Left lung (tissue), 10 donors: ENCODE measurements around the gene PTK6. TPM values are rescaled to one million over a fixed set of nuclear protein-coding genes. Genes with fewer than 3 reads are reported as not detected.

Source experiments
- ATAC-seq: fragments of 200-7000 bp; cut with Tn5 transposase; one replicate; pipeline ENCODE4 v1.9.1; 2020; ENCODE audit warnings: moderate library complexity
- DNase-seq, 4 donors: peaks; one replicate each; pipeline ENCODE4 v3.0.0-alpha.2; 2013 to 2020
- H3K27ac ChIP-seq, 2 donors: fragments of 200-600 bp; sonication (generic) in 1 of 2; one replicate each; pipeline versions ENCODE4 v1.5.0 to v1.8.0; 2020 to 2021
- H3K27me3 ChIP-seq, 2 donors: fragments of 200-600 bp; sonication (generic) in 1 of 2; one replicate each; pipeline versions ENCODE4 v1.5.0 to v1.8.0; 2020 to 2021
- H3K36me3 ChIP-seq, 2 donors: fragments of 200-600 bp; sonication (generic) in 1 of 2; one replicate each; pipeline versions ENCODE4 v1.5.0 to v1.8.0; 2020 to 2021
- H3K4me1 ChIP-seq, 2 donors: fragments of 200-600 bp; one replicate each; pipeline ENCODE4 v1.8.0; 2021
- H3K4me3 ChIP-seq, 2 donors: fragments of 200-600 bp; sonication (generic) in 1 of 2; one replicate each; pipeline versions ENCODE4 v1.5.0 to v1.8.0; 2020 to 2021; ENCODE audit warnings: mild to moderate bottlenecking in 1 of 2
- H3K9me3 ChIP-seq, 2 donors: fragments of 200-600 bp; sonication (generic) in 1 of 2; one replicate each; pipeline versions ENCODE4 v1.5.0 to v1.8.0; 2020 to 2021
- CTCF ChIP-seq, 2 donors: fragments of 200-600 bp; sonication (generic) in 1 of 2; IDR thresholded peaks; one replicate each; pipeline versions ENCODE4 v1.5.0 to v1.8.0; 2021; ENCODE audit warnings: antibody characterized with exemption in 2 of 2
- intact Hi-C, 2 donors: fragments of 100-400 bp; cut with DNase I; formaldehyde crosslinking; loops; one replicate each; pipeline versions ENCODE4 v1.11.2 to v1.14.2; 2022
- polyA plus RNA-seq, 6 donors: library from polyadenylated mRNA; unstranded; fragments of 120-200 nt; gene quantifications; one replicate each; pipeline ENCODE4 v1.2.1, GENCODE V29; 2013; ENCODE audit not compliant: insufficient read length in 6 of 6
- total RNA-seq, 2 donors: library from RNA; stranded (reverse); fragmentation: NEBNext Ultra II Directional; extraction: Animal tissue kit (Norgen Biotek cat#: 25700); gene quantifications; one replicate each; pipeline ENCODE4 v1.2.1, GENCODE V29; 2021
- donor health status: DM: no; HTN: yes; CAD: no.
- donor health status: DM: no; HTN: no; CAD: no.

The PTK6 gene
- total and polyA plus RNA-seq, 8 donors, result 0.53 to 7.3 (median 0.75) TPM

GRCh38 chr20:63534427-63534830, 2.7 kb downstream of the PTK6 start:
- TF ChIP-seq CTCF (IDR thresholded peaks at IDR 0.05), result no peak
- no peak overlapping the region for H3K4me3 ChIP-seq
- DNase-seq (peak in 1 of 4 donors; percentile 80), ATAC-seq (no peak)
- peaks cover 0 to 54% of the 10 kb centered on the region in 2 donors for H3K27me3 ChIP-seq
- no peaks in the 10 kb centered on the region for H3K9me3 ChIP-seq
- no peaks in the 10 kb centered on the region for H3K36me3 ChIP-seq
- peaks cover 13 to 31% of the 10 kb centered on the region in 2 donors for H3K4me1 ChIP-seq
- intact Hi-C loops, result no loop called here
- H3K27ac ChIP-seq, result no peak overlapping the region

DNA sequence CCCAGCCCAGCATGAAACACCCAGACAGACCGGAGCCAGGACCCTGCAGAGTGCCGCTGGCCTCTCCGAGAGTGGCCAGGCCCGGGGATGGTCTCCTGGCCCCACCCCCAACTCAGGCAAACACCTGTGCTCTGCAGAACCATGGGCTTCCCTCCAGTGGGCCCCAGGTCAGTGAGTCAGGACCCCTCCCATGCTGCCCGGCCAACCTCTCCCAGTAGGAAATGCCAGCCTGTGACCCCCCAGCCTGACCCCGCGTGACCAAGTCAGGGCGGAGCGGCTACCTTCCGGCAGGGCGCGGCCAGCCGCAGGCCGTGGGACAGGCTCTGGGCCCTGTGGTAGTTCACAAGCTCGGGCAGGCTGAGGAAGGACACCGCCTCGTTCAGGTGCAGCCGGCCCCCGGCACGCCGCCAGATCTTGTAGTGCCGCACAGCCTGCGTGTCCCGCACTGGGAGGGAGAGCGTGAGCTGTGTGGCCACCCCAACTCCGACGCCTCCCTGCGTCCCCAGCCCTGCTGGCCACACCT, 3.2 kb downstream of the PTK6 start:
- H3K27me3 ChIP-seq, result peaks cover 0 to 54% of the 10 kb centered on the region in 2 donors
- intact Hi-C loops, result no loop called here
- H3K36me3 ChIP-seq, result no peaks in the 10 kb centered on the region
- no peaks in the 10 kb centered on the region for H3K9me3 ChIP-seq
- DNase-seq, result peak in 1 of 4 donors; percentile 89
- peak; percentile 0 for ATAC-seq
- no peak overlapping the region for H3K27ac ChIP-seq
- H3K4me1 ChIP-seq, result peaks cover 13 to 34% of the 10 kb centered on the region in 2 donors
- no peak for TF ChIP-seq CTCF (IDR thresholded peaks at IDR 0.05)
- H3K4me3 ChIP-seq, result no peak overlapping the region

DNA sequence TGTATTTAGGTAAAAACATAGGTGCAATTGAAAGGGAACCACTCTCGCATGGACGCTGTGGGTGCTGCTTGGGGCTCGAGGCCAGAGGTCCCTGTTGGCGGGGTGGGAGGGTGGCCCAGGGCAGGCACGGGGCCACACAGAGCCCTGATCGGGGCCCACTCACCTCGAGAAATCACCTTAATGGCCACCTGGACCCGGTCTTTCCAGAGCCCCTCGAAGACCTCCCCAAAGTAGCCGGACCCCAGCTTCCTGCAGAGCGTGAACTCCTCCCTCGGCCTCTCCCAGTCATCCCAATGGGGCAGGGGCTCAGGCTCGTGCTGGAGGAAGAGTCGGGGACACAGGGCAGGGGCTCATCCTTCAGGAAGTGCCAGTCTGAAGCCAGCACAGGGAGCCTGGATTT, 3.8 kb downstream of the PTK6 start:
- H3K9me3 ChIP-seq, result no peaks in the 10 kb centered on the region
- no peaks in the 10 kb centered on the region for H3K36me3 ChIP-seq
- H3K4me3 ChIP-seq, result no peak overlapping the region
- peaks cover 12 to 29% of the 10 kb centered on the region in 2 donors for H3K4me1 ChIP-seq
- TF ChIP-seq CTCF (IDR thresholded peaks at IDR 0.05), result no peak
- ATAC-seq, result no peak
- peak in 1 of 4 donors; percentile 37 for DNase-seq
- H3K27ac ChIP-seq, result no peak overlapping the region
- peaks cover 0 to 54% of the 10 kb centered on the region in 2 donors for H3K27me3 ChIP-seq
- intact Hi-C loops, result no loop called here

- no peak overlapping the region for H3K27ac ChIP-seq
- peak in 1 of 4 donors; percentile 74 for DNase-seq
- no peaks in the 10 kb centered on the region for H3K9me3 ChIP-seq
- H3K4me1 ChIP-seq, result peaks cover 9 to 21% of the 10 kb centered on the region in 2 donors
- intact Hi-C loops, result no loop called here
- no peaks in the 10 kb centered on the region for H3K36me3 ChIP-seq
- peaks cover 0 to 54% of the 10 kb centered on the region in 2 donors for H3K27me3 ChIP-seq
- TF ChIP-seq CTCF (IDR thresholded peaks at IDR 0.05), result no peak
- no peak overlapping the region for H3K4me3 ChIP-seq
- no peak for ATAC-seq
Observed at GRCh38 chr20:63532449-63532971, 4.7 kb downstream of the PTK6 start.

- ATAC-seq (no peak), DNase-seq (peak in 1 of 4 donors; percentile 54)
- Histone ChIP-seq H3K27me3 (peaks cover 0 to 51% of the 10 kb centered on the region in 2 donors), H3K4me1 (peaks cover 7 to 14% of the 10 kb centered on the region in 2 donors), H3K9me3 (no peaks in the 10 kb centered on the region), H3K27ac (no peak overlapping the region), H3K36me3 (no peaks in the 10 kb centered on the region), H3K4me3 (no peak overlapping the region)
- no peak for TF ChIP-seq CTCF (IDR thresholded peaks at IDR 0.05)
- intact Hi-C loops, result no loop called here
Observed at GRCh38 chr20:63531686-63532448, 5.3 kb downstream of the PTK6 start.
